Endodermal cell (in vitro differentiated cells): Measurements from ENCODE around the gene ALDOA. TPM values are rescaled to one million over a fixed set of nuclear protein-coding genes. Genes with fewer than 3 reads are reported as not detected.

ENCODE experiments used
- DNase-seq: peaks from one replicate; pipeline ENCODE4 v3.0.0-alpha.2; 2017
- H3K27ac ChIP-seq: 2 replicates; pipeline ENCODE4 v1.5.1; 2013; ENCODE audit warnings: mild to moderate bottlenecking, low read depth, low read length, moderate library complexity
- H3K27me3 ChIP-seq: 2 replicates; pipeline ENCODE4 v1.6.1; 2013; ENCODE audit warnings: mild to moderate bottlenecking, low read length, moderate library complexity; ENCODE audit not compliant: insufficient read depth, control insufficient read depth, poor library complexity, severe bottlenecking
- H3K36me3 ChIP-seq: 2 replicates; pipeline ENCODE4 v1.7.0; 2013; ENCODE audit warnings: mild to moderate bottlenecking, low read length, moderate library complexity; ENCODE audit not compliant: control insufficient read depth, insufficient read depth
- H3K4me1 ChIP-seq: one replicate; pipeline ENCODE4 v1.7.0; 2013; ENCODE audit warnings: low read length; ENCODE audit not compliant: control insufficient read depth, insufficient read depth
- H3K4me3 ChIP-seq: 2 replicates; pipeline ENCODE4 v1.5.1; 2013; ENCODE audit warnings: mild to moderate bottlenecking, low read length, moderate library complexity
- H3K9ac ChIP-seq: 2 replicates; pipeline ENCODE4 v1.6.1; 2013; ENCODE audit warnings: mild to moderate bottlenecking, low read length, moderate library complexity; ENCODE audit not compliant: poor library complexity, severe bottlenecking; ENCODE audit errors: extremely low read depth
- H3K9me3 ChIP-seq: 2 replicates; pipeline ENCODE4 v1.6.1; 2013; ENCODE audit warnings: mild to moderate bottlenecking, low read length, moderate library complexity; ENCODE audit not compliant: control insufficient read depth
- H3K27ac Mint-ChIP-seq: 2 replicates; pipeline ENCODE4 v1.8.0; 2020; ENCODE audit warnings: mixed read lengths
- H3K27me3 Mint-ChIP-seq: 2 replicates; pipeline ENCODE4 v1.8.0; 2021; ENCODE audit warnings: mild to moderate bottlenecking, mixed read lengths; ENCODE audit not compliant: insufficient read depth
- H3K36me3 Mint-ChIP-seq: 2 replicates; pipeline ENCODE4 v1.8.0; 2020; ENCODE audit warnings: low read depth, mixed read lengths
- H3K4me1 Mint-ChIP-seq: 2 replicates; pipeline ENCODE4 v1.8.0; 2020; ENCODE audit warnings: mixed read lengths
- H3K4me3 Mint-ChIP-seq: 2 replicates; pipeline ENCODE4 v1.8.0; 2020; ENCODE audit warnings: mild to moderate bottlenecking, moderate library complexity, mixed read lengths
- H3K9me3 Mint-ChIP-seq: 2 replicates; pipeline ENCODE4 v1.8.0; 2020; ENCODE audit warnings: mild to moderate bottlenecking, mixed read lengths
- CTCF ChIP-seq: fragments of 200-600 bp; sonication (generic); conservative IDR thresholded peaks from 2 replicates; pipeline ENCODE4 v1.5.0; 2021; ENCODE audit warnings: antibody characterized with exemption, mild to moderate bottlenecking
- WGBS, 2 experiments: methylation state at CpG; one replicate each; pipeline versions ENCODE4 v1.1.5 to v1.1.7; 2013; ENCODE audit warnings: missing lambda C conversion rate in 2 of 2, mixed read lengths in 1 of 2; ENCODE audit not compliant: insufficient coverage in 1 of 2, insufficient read length in 1 of 2; 5-methylcytosine and 5-hydroxymethylcytosine counted together
- total RNA-seq, 2 donors: library from RNA; stranded (reverse); fragmentation: NEBNext Ultra II Directional in 1 of 2; extraction: Animal tissue kit (Norgen Biotek cat#: 25700) in 1 of 2; gene quantifications; 2 replicates in 1 of 2; 3 replicates in 1 of 2; pipeline ENCODE4 v1.2.1, GENCODE V29; 2021

ALDOA gene
- total RNA-seq, 2 donors from 2014 or later, result 645 to 652 TPM

DNA sequence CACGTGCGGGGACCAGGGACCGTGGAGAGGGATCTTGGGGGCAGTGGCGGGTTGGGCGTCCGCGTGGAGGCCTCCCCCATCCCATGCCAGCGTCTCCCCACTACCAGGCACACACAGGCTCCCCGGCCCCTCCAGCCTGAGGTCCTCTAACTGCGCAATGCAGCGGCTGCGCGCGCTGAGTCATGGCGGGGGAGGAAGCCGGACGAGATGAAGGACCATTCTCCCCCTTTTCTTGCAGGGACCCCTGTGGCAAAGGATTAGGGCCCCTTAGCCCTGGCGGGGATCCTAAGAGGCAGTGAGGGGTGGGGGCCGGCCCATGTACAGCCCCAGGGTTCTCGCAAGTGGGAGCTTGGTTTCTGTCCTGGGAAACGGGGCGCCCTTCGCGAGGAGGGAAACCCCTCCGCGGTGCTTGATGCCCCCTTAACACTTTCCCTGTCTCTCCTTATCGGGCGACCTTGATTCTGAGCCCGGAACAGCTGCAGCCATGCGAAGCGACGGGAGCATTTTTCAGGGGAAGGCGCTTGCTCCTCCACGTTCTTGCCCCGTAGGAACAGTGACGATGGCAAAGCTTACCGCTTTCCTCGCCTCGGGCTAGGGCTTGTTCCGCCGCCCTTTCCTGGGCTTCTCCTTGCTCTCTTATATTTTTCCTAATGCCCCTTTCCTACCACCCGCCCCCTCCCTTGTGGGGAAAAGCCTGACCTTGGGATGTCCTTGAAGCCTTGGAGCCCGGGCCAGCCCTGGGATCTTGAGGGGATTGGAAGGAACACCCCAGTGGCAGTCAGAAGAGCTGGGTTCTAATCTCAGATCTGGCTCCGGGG is 592 bp downstream of the ALDOA start:
- 1 to 3% methylated on average over 23 to 44 of the region's 44 CpGs for WGBS, 2 experiments
- Mint-ChIP-seq H3K4me3 (peak overlapping the region; percentile 87), H3K27me3 (no peaks in the 10 kb centered on the region), H3K4me1 (peaks cover 18% of the 10 kb centered on the region), H3K36me3 (peaks cover 45% of the 10 kb centered on the region), H3K9me3 (no peaks in the 10 kb centered on the region), H3K27ac (peak overlapping the region; percentile 92)
- Histone ChIP-seq H3K9me3 (no peaks in the 10 kb centered on the region), H3K4me3 (peak overlapping the region; percentile 82), H3K27me3 (no peaks in the 10 kb centered on the region), H3K27ac (peak overlapping the region; percentile 85), H3K36me3 (peaks cover 44% of the 10 kb centered on the region), H3K4me1 (peaks cover 8% of the 10 kb centered on the region), H3K9ac (peak overlapping the region; percentile 94)
- TF ChIP-seq CTCF, result no peak
- DNase-seq, result no peak

DNA sequence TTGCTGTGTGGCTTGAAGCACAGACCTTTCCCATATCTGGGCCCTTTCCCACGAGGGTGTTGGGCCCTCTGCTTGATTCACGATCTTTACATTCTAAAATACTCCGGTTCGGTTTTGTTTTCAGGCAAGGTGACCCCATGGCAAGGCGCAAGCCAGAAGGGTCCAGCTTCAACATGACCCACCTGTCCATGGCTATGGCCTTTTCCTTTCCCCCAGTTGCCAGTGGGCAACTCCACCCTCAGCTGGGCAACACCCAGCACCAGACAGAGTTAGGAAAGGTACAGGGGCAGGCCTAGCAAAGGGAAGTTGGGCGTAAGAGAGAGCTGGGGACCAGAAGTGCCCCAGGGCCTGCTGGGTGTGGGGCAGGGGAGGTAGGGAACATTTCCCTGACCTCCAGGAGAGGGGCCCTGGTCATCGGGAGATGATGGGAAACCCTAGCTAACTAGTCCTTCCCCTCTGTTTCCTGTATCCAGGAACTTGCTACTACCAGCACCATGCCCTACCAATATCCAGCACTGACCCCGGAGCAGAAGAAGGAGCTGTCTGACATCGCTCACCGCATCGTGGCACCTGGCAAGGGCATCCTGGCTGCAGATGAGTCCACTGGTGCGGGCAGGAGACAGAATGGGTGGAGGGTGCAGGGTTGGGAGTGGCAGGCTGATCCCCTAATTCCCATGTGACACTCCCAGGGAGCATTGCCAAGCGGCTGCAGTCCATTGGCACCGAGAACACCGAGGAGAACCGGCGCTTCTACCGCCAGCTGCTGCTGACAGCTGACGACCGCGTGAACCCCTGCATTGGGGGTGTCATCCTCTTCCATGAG is 1.4 kb downstream of the ALDOA start:
- H3K27me3 Mint-ChIP-seq, result no peaks in the 10 kb centered on the region
- H3K27ac Mint-ChIP-seq, result peak overlapping the region; percentile 92
- H3K4me3 ChIP-seq, result peak overlapping the region; percentile 82
- H3K4me1 Mint-ChIP-seq, result peaks cover 18% of the 10 kb centered on the region
- 78 to 85% methylated on average over 12 to 21 of the region's 21 CpGs for WGBS, 2 experiments
- H3K9me3 Mint-ChIP-seq, result no peaks in the 10 kb centered on the region
- H3K27me3 ChIP-seq, result no peaks in the 10 kb centered on the region
- no peaks in the 10 kb centered on the region for H3K9me3 ChIP-seq
- H3K36me3 ChIP-seq, result peaks cover 52% of the 10 kb centered on the region
- DNase-seq, result no peak
- H3K27ac ChIP-seq, result no peak overlapping the region
- peak overlapping the region; percentile 94 for H3K9ac ChIP-seq
- H3K4me3 Mint-ChIP-seq, result peak overlapping the region; percentile 87
- H3K36me3 Mint-ChIP-seq, result peaks cover 53% of the 10 kb centered on the region
- no peak for TF ChIP-seq CTCF
- peaks cover 8% of the 10 kb centered on the region for H3K4me1 ChIP-seq

GRCh38 chr16:30067584-30067916 is 2.0 kb downstream of the ALDOA start:
- Mint-ChIP-seq H3K27ac (no peak overlapping the region), H3K27me3 (no peaks in the 10 kb centered on the region), H3K36me3 (peaks cover 57% of the 10 kb centered on the region), H3K4me3 (peak overlapping the region; percentile 87), H3K9me3 (no peaks in the 10 kb centered on the region), H3K4me1 (peaks cover 18% of the 10 kb centered on the region)
- Histone ChIP-seq H3K27ac (no peak overlapping the region), H3K4me3 (peak overlapping the region; percentile 82), H3K4me1 (peaks cover 8% of the 10 kb centered on the region), H3K36me3 (peaks cover 58% of the 10 kb centered on the region), H3K27me3 (no peaks in the 10 kb centered on the region), H3K9ac (no peak overlapping the region), H3K9me3 (no peaks in the 10 kb centered on the region)
- no peak for TF ChIP-seq CTCF
- no peak for DNase-seq
- 86 to 97% methylated on average over 1 to 6 of the region's 6 CpGs for WGBS, 2 experiments
